ENCODE data around the gene SLC12A8. TPM values are rescaled to one million over a fixed set of nuclear protein-coding genes. Genes with fewer than 3 reads are reported as not detected.

The SLC12A8 gene
- total RNA-seq = 9.1 TPM
- long read RNA-seq, transcript SLC12A8-207 (14 exons, 2,989 nt) = major isoform, 5 of 23 reads
- long read RNA-seq, partial matches to known transcripts = 4 of 23 reads
- long read RNA-seq, other reads (novel, unspliced or antisense) = 13 of 23 reads

DNA sequence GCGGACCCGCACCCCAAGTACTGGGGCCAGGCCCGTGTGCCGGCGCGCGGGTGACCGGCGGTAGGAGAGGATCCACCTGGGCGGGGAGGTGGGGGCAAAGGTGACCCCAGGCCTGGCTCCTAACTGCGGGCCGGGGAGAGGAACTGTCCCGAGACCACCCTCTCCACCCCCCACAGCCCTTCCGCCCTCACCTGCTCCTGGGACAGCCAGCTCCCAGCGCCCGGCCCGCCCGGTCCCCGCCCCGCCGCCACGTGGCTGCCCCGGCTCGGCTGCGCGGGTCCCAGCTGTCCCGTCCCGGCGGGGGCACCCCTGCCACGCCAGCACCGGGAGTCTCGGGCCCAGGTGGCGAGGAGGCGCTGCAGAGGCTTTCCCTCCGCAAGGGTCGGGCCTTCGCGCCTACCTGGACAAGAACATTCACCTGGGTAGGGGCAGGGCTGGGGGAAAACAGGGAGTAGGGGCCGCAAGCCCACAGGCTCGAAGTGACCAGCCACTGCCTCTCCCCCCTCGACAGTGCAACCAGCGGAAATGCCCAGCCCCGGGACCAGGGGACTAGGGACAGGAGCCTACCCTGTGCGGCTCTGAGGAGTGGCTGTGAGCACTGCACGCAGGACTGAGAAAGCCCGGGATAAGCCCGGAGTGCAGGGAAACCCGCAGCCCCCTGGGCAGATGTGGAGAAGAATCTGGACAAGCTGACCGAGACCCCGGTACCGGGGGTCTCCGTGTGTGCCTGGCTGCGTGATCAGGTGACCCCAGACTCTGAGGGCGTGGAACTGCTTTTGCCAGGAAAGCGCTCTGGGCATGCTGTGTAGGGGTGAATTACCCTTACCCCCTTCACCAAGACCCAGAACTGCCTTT lies at the start of gene SLC12A8:
SLC12A8 (minus strand) TSS at position 240 of the 855 bp plus-strand sequence. CDS start 1,399 bp downstream, outside the sequence.
- Histone ChIP-seq H3K27me3 (ENCODE audit: low read depth) (peaks cover 33% of the 10 kb centered on the region), H3K27ac (peak within 1 kb of the TSS; percentile 36), H3K36me3 (no peaks in the 10 kb centered on the region), H3K4me1 (peaks cover 12% of the 10 kb centered on the region), H3K4me3 (peak within 1 kb of the TSS; percentile 60), H3K9me3 (no peaks in the 10 kb centered on the region)
- TF ChIP-seq CTCF (IDR thresholded peaks at IDR 0.05) = no peak
- peak; percentile 73 to 90 for ATAC-seq
- intact Hi-C loops (cut with DNase I) = no loop called here
- no peak for DNase-seq

DNA sequence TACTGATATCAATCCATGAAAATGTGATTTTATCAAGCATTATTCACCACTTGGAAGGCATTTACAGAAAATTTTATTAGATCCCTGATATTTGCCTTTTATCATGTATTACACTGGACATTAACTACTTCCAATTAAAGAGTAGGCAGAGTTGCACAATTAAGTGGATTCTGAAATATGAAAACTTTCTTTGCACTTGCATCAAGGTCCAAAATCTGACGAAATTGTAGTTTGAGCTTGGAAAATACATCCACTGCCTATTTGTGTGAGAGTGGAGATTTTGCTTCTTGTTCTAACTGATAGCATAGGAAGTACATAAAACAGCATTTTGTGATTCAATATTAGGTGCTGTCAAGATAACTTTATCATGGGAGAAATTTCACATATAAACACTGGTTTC lies 49.6 kb upstream of the SLC12A8 start:
- H3K27ac ChIP-seq = no peak overlapping the region
- no peaks in the 10 kb centered on the region for H3K27me3 ChIP-seq (ENCODE audit: low read depth)
- TF ChIP-seq CTCF (IDR thresholded peaks at IDR 0.05) = no peak
- ATAC-seq (no peak), DNase-seq (no peak)
- intact Hi-C loops (cut with DNase I) = no loop called here
- no peaks in the 10 kb centered on the region for H3K4me1 ChIP-seq
- no peak overlapping the region for H3K4me3 ChIP-seq
- peaks cover 7% of the 10 kb centered on the region for H3K36me3 ChIP-seq
- H3K9me3 ChIP-seq = no peaks in the 10 kb centered on the region

GRCh38 chr3:125261031-125261430 lies 48.5 kb upstream of the SLC12A8 start:
- Histone ChIP-seq H3K9me3 (no peaks in the 10 kb centered on the region), H3K4me1 (no peaks in the 10 kb centered on the region), H3K36me3 (peaks cover 7% of the 10 kb centered on the region), H3K4me3 (no peak overlapping the region), H3K27ac (no peak overlapping the region), H3K27me3 (ENCODE audit: low read depth) (no peaks in the 10 kb centered on the region)
- TF ChIP-seq CTCF (IDR thresholded peaks at IDR 0.05) = no peak
- no peak for DNase-seq
- no peak for ATAC-seq
- intact Hi-C loops (cut with DNase I) = no loop called here

DNA sequence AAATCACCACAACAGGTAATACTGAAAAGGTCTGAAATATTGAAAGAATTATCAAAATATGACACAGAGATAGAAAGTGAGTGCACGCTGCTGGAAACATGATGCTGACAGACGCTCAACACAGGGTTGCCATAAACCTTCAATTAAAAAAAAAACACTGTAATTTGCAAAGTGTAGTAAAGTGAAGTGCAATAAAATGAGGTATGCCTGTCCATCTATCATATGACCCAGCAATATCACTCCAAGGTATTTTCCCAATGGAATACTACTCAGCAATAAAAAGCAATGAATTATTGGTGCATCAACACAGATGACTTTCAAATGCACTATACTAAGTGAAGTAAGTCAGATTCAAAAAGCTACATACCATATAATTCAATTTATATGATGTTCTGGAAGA lies 47.6 kb upstream of the SLC12A8 start:
- Histone ChIP-seq H3K27ac (no peak overlapping the region), H3K4me1 (no peaks in the 10 kb centered on the region), H3K9me3 (no peaks in the 10 kb centered on the region), H3K27me3 (ENCODE audit: low read depth) (no peaks in the 10 kb centered on the region), H3K4me3 (no peak overlapping the region), H3K36me3 (peaks cover 7% of the 10 kb centered on the region)
- intact Hi-C loops (cut with DNase I) = no loop called here
- TF ChIP-seq CTCF (IDR thresholded peaks at IDR 0.05) = no peak
- ATAC-seq = no peak
- no peak for DNase-seq

GRCh38 chr3:125257536-125257935 lies 45.0 kb upstream of the SLC12A8 start:
- ATAC-seq = no peak
- Histone ChIP-seq H3K27me3 (ENCODE audit: low read depth) (no peaks in the 10 kb centered on the region), H3K9me3 (no peaks in the 10 kb centered on the region)

More at GRCh38 chr3:125257536-125257935, 45.0 kb upstream of the SLC12A8 start:
- no peak for TF ChIP-seq CTCF (IDR thresholded peaks at IDR 0.05)
- Histone ChIP-seq H3K4me3 (no peak overlapping the region), H3K36me3 (no peaks in the 10 kb centered on the region), H3K27ac (no peak overlapping the region), H3K4me1 (no peaks in the 10 kb centered on the region)
- no peak for DNase-seq
- intact Hi-C loops (cut with DNase I) = no loop called here
